Measurements from ENCODE around the gene SEMG2.

SEMG2 gene

GRCh38 chr20:45230631-45231030, 9.5 kb downstream of the SEMG2 start:
- no peak for DNase-seq

- no peak for DNase-seq
Measured at GRCh38 chr20:45235995-45236394, 14.8 kb downstream of the SEMG2 start.

GRCh38 chr20:45238139-45238538, 17.0 kb downstream of the SEMG2 start:
- DNase-seq: no peak

GRCh38 chr20:45246109-45246508, 24.9 kb downstream of the SEMG2 start:
- no peak for DNase-seq

- no peak for DNase-seq
Measured at GRCh38 chr20:45247865-45248264, 26.7 kb downstream of the SEMG2 start.

GRCh38 chr20:45248609-45249008, 27.4 kb downstream of the SEMG2 start:
- no peak for DNase-seq

GRCh38 chr20:45251884-45252560, 30.8 kb downstream of the SEMG2 start:
- DNase-seq: no peak

GRCh38 chr20:45253261-45253660, 32.1 kb downstream of the SEMG2 start:
- no peak for DNase-seq

- DNase-seq: no peak
Measured at GRCh38 chr20:45254383-45255262, 33.5 kb downstream of the SEMG2 start, which contains the start of gene SLPI. Gene SLPI, minus strand, starts transcription at chr20:45254564. Its CDS starts 21 bp downstream, at chr20:45254543.

GRCh38 chr20:45257161-45257560, 36.0 kb downstream of the SEMG2 start:
- no peak for DNase-seq

- DNase-seq: no peak
Measured at GRCh38 chr20:45257711-45258110, 36.5 kb downstream of the SEMG2 start.

- no peak for DNase-seq
Measured at GRCh38 chr20:45258259-45258658, 37.1 kb downstream of the SEMG2 start.

GRCh38 chr20:45258664-45259063, 37.5 kb downstream of the SEMG2 start:
- DNase-seq: no peak

GRCh38 chr20:45263556-45264266, 42.5 kb downstream of the SEMG2 start:
- no peak for DNase-seq

GRCh38 chr20:45266977-45267376, 45.8 kb downstream of the SEMG2 start:
- no peak for DNase-seq

- no peak for DNase-seq
Measured at GRCh38 chr20:45268531-45268930, 47.4 kb downstream of the SEMG2 start.

- DNase-seq: no peak
Measured at GRCh38 chr20:45269056-45269455, 47.9 kb downstream of the SEMG2 start.

GRCh38 chr20:45269754-45270270, 48.6 kb downstream of the SEMG2 start:
- DNase-seq: no peak
